GM12878 (cell line): ENCODE results near the gene NUPR1. TPM values are rescaled to one million over a fixed set of nuclear protein-coding genes. Genes with fewer than 3 reads are reported as not detected.

Experiments
- BACH1 ChIP-seq: fragments of 450-650 bp; IDR thresholded peaks from 2 replicates; pipeline ENCODE4 v1.6.1; 2017; ENCODE audit warnings: mild to moderate bottlenecking, borderline replicate concordance
- BCL11A ChIP-seq: IDR thresholded peaks from 2 replicates; pipeline ENCODE4 v1.6.1; 2011; ENCODE audit warnings: low read depth, low read length
- CBX3 ChIP-seq: fragments of 200-600 bp; sonication (generic); IDR thresholded peaks from 2 replicates; pipeline ENCODE4 v1.6.1; 2016; ENCODE audit warnings: low read depth, borderline replicate concordance
- EED ChIP-seq: sonication (generic); IDR thresholded peaks from 2 replicates; pipeline ENCODE4 v1.6.1; 2016; ENCODE audit warnings: antibody characterized with exemption, low read depth
- FOS ChIP-seq: IDR thresholded peaks from 3 replicates; pipeline ENCODE4 v1.6.1; 2011; ENCODE audit warnings: borderline replicate concordance; ENCODE audit not compliant: insufficient read length; ENCODE audit errors: extremely low read depth
- FOXK2 ChIP-seq: fragments of 450-650 bp; IDR thresholded peaks from 2 replicates; pipeline ENCODE4 v1.6.1; 2017; ENCODE audit warnings: mild to moderate bottlenecking, moderate library complexity
- MXI1 ChIP-seq: fragments of 150-350 bp; IDR thresholded peaks from 2 replicates; pipeline ENCODE4 v1.6.1; 2011; ENCODE audit warnings: low read depth, mild to moderate bottlenecking, inconsistent platforms, low read length, improper control_type of control experiment
- NR2F1 ChIP-seq: fragments of 450-650 bp; conservative IDR thresholded peaks from 2 replicates; pipeline ENCODE4 v1.6.1; 2017; ENCODE audit warnings: mild to moderate bottlenecking
- POLR2A ChIP-seq: IDR thresholded peaks from 2 replicates; pipeline ENCODE4 v1.6.1; 2011; ENCODE audit warnings: low read depth, mild to moderate bottlenecking, low read length
- RCOR1 ChIP-seq: conservative IDR thresholded peaks from 2 replicates; pipeline ENCODE4 v1.6.1; 2012; ENCODE audit warnings: low read depth, low read length, improper control_type of control experiment
- SMC3 ChIP-seq: IDR thresholded peaks from 2 replicates; pipeline ENCODE4 v1.6.1; 2011; ENCODE audit warnings: low read length, improper control_type of control experiment, borderline replicate concordance
- SP1 ChIP-seq: IDR thresholded peaks from one replicate; pipeline ENCODE4 v1.6.1; 2011; ENCODE audit warnings: low read depth, low read length
- SREBF1 ChIP-seq: IDR thresholded peaks from 2 replicates; pipeline ENCODE4 v1.6.1; 2012; ENCODE audit warnings: mild to moderate bottlenecking, low read length
- YY1 ChIP-seq: IDR thresholded peaks from 2 replicates; pipeline ENCODE4 v1.6.1; 2011; ENCODE audit warnings: low read depth, mild to moderate bottlenecking, low read length
- ZBED1 ChIP-seq: IDR thresholded peaks from 2 replicates; pipeline ENCODE4 v1.6.1; 2016; ENCODE audit warnings: borderline replicate concordance
- ZNF207 ChIP-seq: fragments of 450-650 bp; IDR thresholded peaks from 2 replicates; pipeline ENCODE4 v1.6.1; 2014; ENCODE audit warnings: antibody characterized with exemption, mild to moderate bottlenecking, borderline replicate concordance
- ZNF622 ChIP-seq: fragments of 450-650 bp; IDR thresholded peaks from 2 replicates; pipeline ENCODE4 v1.6.1; 2017; ENCODE audit warnings: mild to moderate bottlenecking, inconsistent platforms
- ZSCAN29 ChIP-seq: fragments of 450-650 bp; IDR thresholded peaks from 2 replicates; pipeline ENCODE4 v1.6.1; 2017; ENCODE audit warnings: mild to moderate bottlenecking, moderate library complexity
- polyA plus RNA-seq, 11 experiments: library from polyadenylated mRNA; depleted of rRNA in 4 of 11; unstranded in 6 of 11; stranded (reverse) in 5 of 11; fragments of >200 nt; fragmentation: Nextera tagmentation in 4 of 11; fragmentation: Illumina TruSeq in 1 of 11; extraction: Ambion mirVana in 4 of 11; extraction: Trizol in 1 of 11; gene quantifications; 1 replicate in 1 of 11; 2 replicates in 10 of 11; pipeline versions ENCODE4 v1.2.1 to v1.2.3, GENCODE V29; 2011 to 2016; ENCODE audit warnings: inconsistent platforms in 2 of 11, missing spikeins in 2 of 11, low read depth in 1 of 11
- total RNA-seq, 4 experiments: library from RNA; depleted of rRNA in 3 of 4; stranded (reverse); fragments of >200 nt in 3 of 4; fragmentation: Illumina TruSeq in 1 of 4; extraction: Trizol in 1 of 4; gene quantifications; 2 replicates each; pipeline versions ENCODE4 v1.2.1 to v1.2.3, GENCODE V29; 2013 to 2021
- TF ChIP-seq, protein P1 (sequence below): IDR thresholded peaks from 2 replicates; pipeline ENCODE4 v1.6.1; 2012; ENCODE audit warnings: low read depth, low read length, improper control_type of control experiment
- TF ChIP-seq, protein P2 (sequence below): fragments of 450-650 bp; conservative IDR thresholded peaks from 2 replicates; pipeline ENCODE4 v1.6.1; 2017; ENCODE audit warnings: mild to moderate bottlenecking, moderate library complexity
- TF ChIP-seq, protein P3 (sequence below): IDR thresholded peaks from 2 replicates; pipeline ENCODE4 v1.6.1; 2011; ENCODE audit warnings: low read depth, low read length, improper control_type of control experiment, borderline replicate concordance
- TF ChIP-seq, protein P4 (sequence below): fragments of 450-650 bp; formaldehyde crosslinking; IDR thresholded peaks from 2 replicates; pipeline ENCODE4 v1.5.0; 2022; ENCODE audit warnings: mild to moderate bottlenecking, missing genetic modification characterization

NUPR1 gene
- total and polyA plus RNA-seq, 10 of the 15 experiments (the other 5 are each of a cell fraction or from before 2014, with no cell fraction given) = 0.04 to 0.78 (median 0.17) TPM; not detected in 2

DNA sequence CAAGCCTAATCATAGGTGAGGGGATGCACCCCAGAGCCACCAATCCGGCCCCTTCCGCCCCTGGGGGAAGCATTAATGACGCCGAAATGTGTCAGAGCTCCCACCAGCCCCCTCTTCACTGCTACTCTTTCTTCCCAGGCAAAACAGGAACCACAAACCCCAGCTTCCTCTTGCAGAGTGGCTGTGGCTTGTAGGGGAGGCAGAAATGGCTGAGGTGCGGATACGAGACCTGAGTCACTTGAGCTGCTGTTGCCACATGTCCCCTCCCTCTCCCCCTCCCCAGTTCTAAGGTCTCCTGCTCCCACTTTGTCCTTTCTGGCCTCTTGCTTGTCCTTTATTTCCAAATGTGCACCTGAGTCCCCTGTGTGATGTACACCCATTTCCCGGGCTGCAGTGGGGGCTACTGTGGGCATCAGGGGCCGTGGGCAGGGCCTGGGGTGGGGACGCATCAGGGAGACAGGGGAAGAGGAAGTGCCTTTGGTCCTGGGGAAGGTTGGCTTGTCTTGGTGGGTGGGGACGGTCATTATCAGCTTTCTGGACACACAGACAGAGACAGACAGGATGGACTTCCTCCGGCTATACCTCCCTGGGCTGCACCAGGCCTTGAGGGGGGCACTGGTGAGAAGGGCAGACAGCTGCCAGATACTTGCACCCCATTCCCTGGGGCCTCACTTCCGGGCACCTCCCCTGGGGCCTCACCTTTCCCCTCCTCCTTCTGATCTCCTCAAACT lies 44.5 kb downstream of the NUPR1 start, which contains the start of gene APOBR (continued):
- TF ChIP-seq ZNF622 = no peak
- TF ChIP-seq, protein P1, sequence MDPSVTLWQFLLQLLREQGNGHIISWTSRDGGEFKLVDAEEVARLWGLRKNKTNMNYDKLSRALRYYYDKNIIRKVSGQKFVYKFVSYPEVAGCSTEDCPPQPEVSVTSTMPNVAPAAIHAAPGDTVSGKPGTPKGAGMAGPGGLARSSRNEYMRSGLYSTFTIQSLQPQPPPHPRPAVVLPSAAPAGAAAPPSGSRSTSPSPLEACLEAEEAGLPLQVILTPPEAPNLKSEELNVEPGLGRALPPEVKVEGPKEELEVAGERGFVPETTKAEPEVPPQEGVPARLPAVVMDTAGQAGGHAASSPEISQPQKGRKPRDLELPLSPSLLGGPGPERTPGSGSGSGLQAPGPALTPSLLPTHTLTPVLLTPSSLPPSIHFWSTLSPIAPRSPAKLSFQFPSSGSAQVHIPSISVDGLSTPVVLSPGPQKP = no peak
- no peak for TF ChIP-seq MXI1
- no peak for TF ChIP-seq RCOR1
- TF ChIP-seq FOXK2 = no peak
- TF ChIP-seq ZSCAN29 = no peak
- TF ChIP-seq YY1 = peak; percentile 83
- TF ChIP-seq SREBF1 = no peak
- TF ChIP-seq SMC3 = no peak
- peak; percentile 72 for TF ChIP-seq SP1
- TF ChIP-seq, protein P2, sequence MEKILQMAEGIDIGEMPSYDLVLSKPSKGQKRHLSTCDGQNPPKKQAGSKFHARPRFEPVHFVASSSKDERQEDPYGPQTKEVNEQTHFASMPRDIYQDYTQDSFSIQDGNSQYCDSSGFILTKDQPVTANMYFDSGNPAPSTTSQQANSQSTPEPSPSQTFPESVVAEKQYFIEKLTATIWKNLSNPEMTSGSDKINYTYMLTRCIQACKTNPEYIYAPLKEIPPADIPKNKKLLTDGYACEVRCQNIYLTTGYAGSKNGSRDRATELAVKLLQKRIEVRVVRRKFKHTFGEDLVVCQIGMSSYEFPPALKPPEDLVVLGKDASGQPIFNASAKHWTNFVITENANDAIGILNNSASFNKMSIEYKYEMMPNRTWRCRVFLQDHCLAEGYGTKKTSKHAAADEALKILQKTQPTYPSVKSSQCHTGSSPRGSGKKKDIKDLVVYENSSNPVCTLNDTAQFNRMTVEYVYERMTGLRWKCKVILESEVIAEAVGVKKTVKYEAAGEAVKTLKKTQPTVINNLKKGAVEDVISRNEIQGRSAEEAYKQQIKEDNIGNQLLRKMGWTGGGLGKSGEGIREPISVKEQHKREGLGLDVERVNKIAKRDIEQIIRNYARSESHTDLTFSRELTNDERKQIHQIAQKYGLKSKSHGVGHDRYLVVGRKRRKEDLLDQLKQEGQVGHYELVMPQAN = no peak
- peak; percentile 62; the same call in 1 of the 2 replicates for TF ChIP-seq BACH1
- peak; percentile 95 for TF ChIP-seq NR2F1
- no peak for TF ChIP-seq CBX3
- TF ChIP-seq ZBED1 = no peak
- TF ChIP-seq, protein P3, sequence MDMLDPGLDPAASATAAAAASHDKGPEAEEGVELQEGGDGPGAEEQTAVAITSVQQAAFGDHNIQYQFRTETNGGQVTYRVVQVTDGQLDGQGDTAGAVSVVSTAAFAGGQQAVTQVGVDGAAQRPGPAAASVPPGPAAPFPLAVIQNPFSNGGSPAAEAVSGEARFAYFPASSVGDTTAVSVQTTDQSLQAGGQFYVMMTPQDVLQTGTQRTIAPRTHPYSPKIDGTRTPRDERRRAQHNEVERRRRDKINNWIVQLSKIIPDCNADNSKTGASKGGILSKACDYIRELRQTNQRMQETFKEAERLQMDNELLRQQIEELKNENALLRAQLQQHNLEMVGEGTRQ = no peak
- TF ChIP-seq, protein P4, sequence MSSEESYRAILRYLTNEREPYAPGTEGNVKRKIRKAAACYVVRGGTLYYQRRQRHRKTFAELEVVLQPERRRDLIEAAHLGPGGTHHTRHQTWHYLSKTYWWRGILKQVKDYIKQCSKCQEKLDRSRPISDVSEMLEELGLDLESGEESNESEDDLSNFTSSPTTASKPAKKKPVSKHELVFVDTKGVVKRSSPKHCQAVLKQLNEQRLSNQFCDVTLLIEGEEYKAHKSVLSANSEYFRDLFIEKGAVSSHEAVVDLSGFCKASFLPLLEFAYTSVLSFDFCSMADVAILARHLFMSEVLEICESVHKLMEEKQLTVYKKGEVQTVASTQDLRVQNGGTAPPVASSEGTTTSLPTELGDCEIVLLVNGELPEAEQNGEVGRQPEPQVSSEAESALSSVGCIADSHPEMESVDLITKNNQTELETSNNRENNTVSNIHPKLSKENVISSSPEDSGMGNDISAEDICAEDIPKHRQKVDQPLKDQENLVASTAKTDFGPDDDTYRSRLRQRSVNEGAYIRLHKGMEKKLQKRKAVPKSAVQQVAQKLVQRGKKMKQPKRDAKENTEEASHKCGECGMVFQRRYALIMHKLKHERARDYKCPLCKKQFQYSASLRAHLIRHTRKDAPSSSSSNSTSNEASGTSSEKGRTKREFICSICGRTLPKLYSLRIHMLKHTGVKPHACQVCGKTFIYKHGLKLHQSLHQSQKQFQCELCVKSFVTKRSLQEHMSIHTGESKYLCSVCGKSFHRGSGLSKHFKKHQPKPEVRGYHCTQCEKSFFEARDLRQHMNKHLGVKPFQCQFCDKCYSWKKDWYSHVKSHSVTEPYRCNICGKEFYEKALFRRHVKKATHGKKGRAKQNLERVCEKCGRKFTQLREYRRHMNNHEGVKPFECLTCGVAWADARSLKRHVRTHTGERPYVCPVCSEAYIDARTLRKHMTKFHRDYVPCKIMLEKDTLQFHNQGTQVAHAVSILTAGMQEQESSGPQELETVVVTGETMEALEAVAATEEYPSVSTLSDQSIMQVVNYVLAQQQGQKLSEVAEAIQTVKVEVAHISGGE = no peak
- TF ChIP-seq FOS = no peak
- TF ChIP-seq POLR2A = peak; percentile 74
- peak; percentile 93 for TF ChIP-seq EED
- no peak for TF ChIP-seq ZNF207
- peak; percentile 59 for TF ChIP-seq BCL11A
